Suppressor macrophage treated with lipopolysaccharide for 4 hours (primary cell): ENCODE data around the gene SNPH.

ENCODE experiments used
- DNase-seq: peaks from one replicate; pipeline ENCODE4 v3.0.0-alpha.2; 2020

Gene SNPH

GRCh38 chr20:1265226-1265915 lies 723 bp upstream of the SNPH start:
- no peak for DNase-seq

GRCh38 chr20:1265916-1266166 lies 253 bp upstream of the SNPH start:
- no peak for DNase-seq

GRCh38 chr20:1267161-1267560 lies 1.1 kb downstream of the SNPH start:
- DNase-seq: no peak

- no peak for DNase-seq
These were observed 1.8 kb downstream of the SNPH start for GRCh38 chr20:1267809-1268374.

- DNase-seq: no peak
These were observed 3.1 kb downstream of the SNPH start for GRCh38 chr20:1269235-1269634.

- DNase-seq: no peak
These were observed 3.8 kb downstream of the SNPH start for GRCh38 chr20:1269850-1270249.

- DNase-seq: no peak
These were observed 6.4 kb downstream of the SNPH start for GRCh38 chr20:1272368-1273100.

GRCh38 chr20:1273366-1273765 lies 7.3 kb downstream of the SNPH start:
- DNase-seq: no peak

- no peak for DNase-seq
These were observed 8.6 kb downstream of the SNPH start for GRCh38 chr20:1274485-1275311.

GRCh38 chr20:1275919-1276318 lies 9.8 kb downstream of the SNPH start:
- no peak for DNase-seq

GRCh38 chr20:1277529-1278322 lies 11.6 kb downstream of the SNPH start:
- DNase-seq: no peak

GRCh38 chr20:1278993-1279392 lies 12.9 kb downstream of the SNPH start:
- no peak for DNase-seq

GRCh38 chr20:1280195-1281102 lies 14.4 kb downstream of the SNPH start:
- DNase-seq: no peak

GRCh38 chr20:1281279-1282057 lies 15.4 kb downstream of the SNPH start:
- DNase-seq: no peak

GRCh38 chr20:1282966-1283365 lies 16.9 kb downstream of the SNPH start:
- DNase-seq: no peak

- DNase-seq: no peak
These were observed 17.7 kb downstream of the SNPH start for GRCh38 chr20:1283522-1284510.

- DNase-seq: no peak
These were observed 20.4 kb downstream of the SNPH start for GRCh38 chr20:1286267-1287024.

- no peak for DNase-seq
These were observed 21.2 kb downstream of the SNPH start for GRCh38 chr20:1287306-1287705.
